ENCODE data around the gene MAP2K5.
"Not testable (repeated sequence)": the region's sequence is repeated elsewhere in the genome, so short reads cannot be mapped to it uniquely, and the experiment has no call there.

MAP2K5 gene

DNA sequence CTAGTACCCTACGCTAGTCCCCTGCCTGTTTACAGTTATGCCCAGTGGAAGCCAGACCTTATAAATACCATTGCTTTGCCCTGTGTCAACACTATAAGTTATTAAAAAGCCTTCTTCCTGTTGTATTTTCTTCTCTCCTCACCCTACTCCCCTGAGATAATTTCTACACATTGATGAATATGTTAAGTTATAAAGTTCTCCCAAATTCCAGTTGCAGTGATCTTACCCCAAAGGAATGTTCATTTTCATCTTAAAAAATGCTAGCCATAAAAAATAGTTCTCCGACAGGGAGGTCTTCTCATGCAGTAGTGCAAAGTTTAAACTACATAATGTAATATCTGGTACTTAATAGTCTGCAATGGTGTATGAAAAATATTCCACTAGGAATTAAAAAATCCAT lies 58.6 kb downstream of the MAP2K5 start:
- DNase-seq (ENCODE audit: low read depth in 2 of 2), result no peak

GRCh38 chr15:67603063-67603462 lies 60.6 kb downstream of the MAP2K5 start:
- no peak for DNase-seq (ENCODE audit: low read depth in 2 of 2)

DNA sequence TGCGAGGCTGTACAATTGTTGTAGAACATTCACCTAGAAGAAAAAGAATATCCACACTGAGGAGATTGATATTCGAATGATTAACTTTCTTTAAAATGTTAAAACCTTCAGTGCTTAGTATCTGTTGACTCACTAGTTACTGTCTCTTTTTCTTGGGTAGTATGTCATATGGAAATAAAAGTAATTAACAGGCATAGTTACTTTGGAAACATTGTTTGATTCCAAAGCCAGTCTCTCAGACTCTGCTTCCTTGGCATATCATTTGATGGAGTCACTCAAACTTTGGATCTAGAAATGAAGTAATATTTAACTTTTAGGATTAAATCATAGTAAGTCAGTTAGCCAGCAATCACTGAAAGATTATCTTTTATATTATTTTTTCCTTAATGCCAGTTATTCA lies 63.4 kb downstream of the MAP2K5 start:
- no peak for DNase-seq (ENCODE audit: low read depth in 2 of 2)

DNA sequence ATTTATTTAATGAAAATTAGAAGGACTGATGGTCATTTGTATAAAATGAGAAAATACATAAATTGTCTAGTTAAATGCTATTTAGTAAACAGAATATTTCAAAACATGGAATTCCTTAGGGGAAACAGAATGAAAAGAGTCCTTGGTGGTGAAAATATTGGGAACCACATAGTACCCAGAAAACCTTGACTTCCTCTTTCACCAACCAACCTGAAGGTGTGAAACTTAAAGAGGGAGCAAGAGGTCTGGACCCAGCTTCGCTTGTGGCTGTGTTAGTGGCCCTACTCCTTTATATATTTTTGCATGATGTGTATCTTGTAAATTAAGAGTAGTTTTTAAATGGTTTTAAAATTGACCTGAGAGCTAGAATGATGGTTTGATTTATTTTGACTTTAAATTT lies 64.2 kb downstream of the MAP2K5 start:
- DNase-seq (ENCODE audit: low read depth in 2 of 2), result no peak

DNA sequence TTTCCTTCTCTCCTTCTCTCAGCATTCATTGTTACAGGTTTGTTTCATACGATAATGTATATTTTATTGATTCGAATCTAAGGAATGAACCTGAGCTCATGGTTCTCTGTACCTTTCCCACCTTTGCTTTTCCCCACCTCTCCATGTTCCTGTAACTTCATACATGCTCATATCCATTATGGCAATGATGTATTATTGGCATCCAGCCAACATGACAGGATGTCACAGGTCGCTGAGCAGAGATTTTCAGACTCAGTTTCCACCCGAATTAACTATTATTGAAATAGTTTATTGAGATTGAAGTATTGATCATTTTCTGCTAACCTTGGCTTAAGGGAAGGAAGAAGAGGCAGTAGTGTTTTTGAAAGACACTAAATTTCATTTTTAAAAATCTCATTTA lies 64.8 kb downstream of the MAP2K5 start:
- DNase-seq (ENCODE audit: low read depth in 2 of 2), result no peak

- no peak for DNase-seq (ENCODE audit: low read depth in 2 of 2)
Measured at GRCh38 chr15:67607959-67608637, 65.6 kb downstream of the MAP2K5 start.

- DNase-seq (ENCODE audit: low read depth in 2 of 2), result no peak
Measured at GRCh38 chr15:67608638-67608959, 66.1 kb downstream of the MAP2K5 start.

DNA sequence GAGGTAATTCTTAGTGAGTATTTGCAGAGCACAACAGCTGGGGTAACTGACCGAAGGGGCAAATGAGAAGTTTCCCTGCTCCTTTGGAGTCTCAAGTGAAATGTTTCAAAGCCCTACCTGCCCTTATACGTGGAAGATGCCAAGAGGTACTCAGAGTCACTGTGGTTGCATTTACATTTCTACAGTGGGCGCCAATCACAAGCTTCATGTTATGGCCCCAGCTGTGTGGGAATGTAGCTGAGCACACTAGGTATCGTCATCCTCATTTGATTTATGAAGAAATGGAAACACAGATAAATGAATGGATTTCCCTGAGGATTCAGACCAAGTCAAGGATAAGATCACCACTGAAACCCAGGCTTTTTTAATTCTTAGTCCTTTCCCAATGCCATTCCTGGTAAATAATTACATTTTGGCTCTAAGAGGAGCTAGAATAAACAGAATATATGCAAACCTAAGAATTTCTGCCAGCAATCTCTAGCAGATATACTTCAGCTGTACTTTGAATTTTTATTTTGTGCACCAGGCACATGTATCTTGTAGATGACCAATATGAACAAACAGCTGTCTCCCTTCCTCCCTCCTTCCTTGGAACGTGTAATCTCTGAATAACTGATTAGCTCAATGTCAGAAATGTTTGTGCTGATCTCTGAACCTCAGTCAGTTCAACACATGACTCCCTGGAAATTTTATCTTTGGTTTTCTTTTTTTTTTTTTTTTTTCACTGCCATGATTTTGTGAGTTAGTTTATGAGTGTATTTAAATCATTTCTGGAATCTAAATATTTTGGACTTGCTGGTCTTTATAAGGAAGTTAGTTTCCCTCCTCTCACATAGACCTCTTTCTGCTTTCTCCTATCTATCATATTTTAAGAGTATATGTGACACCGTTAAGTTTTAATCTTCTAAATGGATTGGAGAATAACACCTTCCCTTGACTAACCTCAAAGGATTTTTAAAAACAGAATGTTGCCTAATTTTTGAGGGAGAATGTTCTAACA lies 69.2 kb downstream of the MAP2K5 start:
- no peak for DNase-seq (ENCODE audit: low read depth in 2 of 2)

DNA sequence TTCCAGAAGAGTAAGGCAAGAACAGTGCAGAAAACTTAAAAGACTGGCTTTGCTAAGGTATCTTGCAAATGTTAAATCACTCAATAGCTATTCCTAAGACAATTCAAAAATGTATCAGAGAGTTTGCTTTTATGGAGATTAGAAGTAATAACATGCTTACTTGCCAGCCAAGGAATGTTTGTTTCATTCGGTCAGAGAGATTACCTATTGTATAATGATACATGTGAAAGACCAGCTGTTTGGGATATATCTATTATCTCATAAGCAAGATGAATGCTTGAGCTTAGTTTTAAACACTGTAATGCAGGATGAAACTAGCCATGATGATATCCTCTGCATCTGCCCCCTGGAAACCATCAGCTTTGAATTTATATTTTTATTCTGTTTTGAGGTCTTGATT lies 70.7 kb downstream of the MAP2K5 start:
- DNase-seq (ENCODE audit: low read depth in 2 of 2), result no peak

- DNase-seq (ENCODE audit: low read depth in 2 of 2), result no peak
Measured at GRCh38 chr15:67613708-67614107, 71.2 kb downstream of the MAP2K5 start.

DNA sequence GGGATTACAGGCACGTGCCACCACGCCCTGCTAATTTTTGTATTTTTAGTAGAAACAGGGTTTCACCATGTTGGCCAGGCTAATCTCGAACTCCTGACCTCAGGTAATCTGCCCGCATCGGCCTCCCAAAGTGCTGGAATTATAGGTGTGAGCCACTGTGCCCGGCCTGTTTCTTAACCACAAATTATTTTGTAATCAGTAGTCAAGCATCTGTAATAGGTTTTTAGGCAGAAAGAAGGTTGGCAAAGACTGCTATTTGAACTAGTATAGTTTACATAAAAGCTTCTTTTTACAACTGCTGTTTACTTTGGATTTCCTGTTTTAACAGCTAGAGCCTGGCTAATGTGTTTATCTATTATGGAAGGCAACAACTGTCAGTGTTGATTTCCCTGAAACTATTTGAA lies 72.6 kb downstream of the MAP2K5 start:
- not testable (repeated sequence) for DNase-seq (ENCODE audit: low read depth in 2 of 2)

- DNase-seq (ENCODE audit: low read depth in 2 of 2), result no peak
Measured at GRCh38 chr15:67618297-67618696, 75.8 kb downstream of the MAP2K5 start.

DNA sequence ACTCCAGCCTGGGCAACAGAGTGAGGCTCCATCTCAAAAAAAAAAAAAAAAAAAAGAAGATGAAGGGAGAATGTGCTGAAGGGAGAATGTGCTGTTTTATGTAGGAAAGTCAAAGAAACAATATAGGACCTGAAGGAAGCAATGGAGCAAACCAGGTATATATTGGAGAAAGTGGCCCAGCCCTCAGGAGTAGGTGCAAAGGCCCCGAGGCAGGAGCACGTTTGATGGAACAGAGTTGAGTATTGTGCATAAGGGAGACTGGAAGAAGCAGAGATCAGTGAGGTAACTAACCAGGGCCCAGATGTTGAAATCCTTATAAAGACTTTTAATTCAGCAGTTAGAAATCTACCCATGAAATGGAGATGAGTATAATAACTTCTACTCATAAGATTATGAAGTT lies 79.6 kb downstream of the MAP2K5 start:
- DNase-seq (ENCODE audit: low read depth in 2 of 2), result no peak

DNA sequence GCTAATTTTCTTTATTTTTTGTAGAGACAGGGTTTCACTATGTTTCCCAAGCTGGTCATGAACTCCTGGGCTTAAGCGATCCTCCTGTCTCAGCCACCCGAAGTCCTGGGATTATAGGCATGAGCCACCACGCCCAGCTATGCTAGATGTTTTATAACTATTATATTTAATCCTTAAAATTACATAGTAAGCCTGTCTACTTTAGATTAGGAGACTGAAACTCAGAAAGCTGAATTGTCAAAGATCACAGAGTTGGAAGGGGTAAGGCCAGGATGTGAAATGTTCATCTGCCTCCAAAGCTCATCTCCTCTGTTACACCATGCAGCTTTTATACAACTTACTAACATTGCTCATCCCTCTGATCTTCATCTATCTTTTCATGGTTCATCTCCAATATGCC lies 89.8 kb downstream of the MAP2K5 start:
- DNase-seq (ENCODE audit: low read depth in 2 of 2), result no peak

GRCh38 chr15:67635950-67636349 lies 93.4 kb downstream of the MAP2K5 start:
- DNase-seq (ENCODE audit: low read depth in 2 of 2), result not testable (repeated sequence)

- no peak for DNase-seq (ENCODE audit: low read depth in 2 of 2)
Measured at GRCh38 chr15:67639591-67639990, 97.1 kb downstream of the MAP2K5 start.

DNA sequence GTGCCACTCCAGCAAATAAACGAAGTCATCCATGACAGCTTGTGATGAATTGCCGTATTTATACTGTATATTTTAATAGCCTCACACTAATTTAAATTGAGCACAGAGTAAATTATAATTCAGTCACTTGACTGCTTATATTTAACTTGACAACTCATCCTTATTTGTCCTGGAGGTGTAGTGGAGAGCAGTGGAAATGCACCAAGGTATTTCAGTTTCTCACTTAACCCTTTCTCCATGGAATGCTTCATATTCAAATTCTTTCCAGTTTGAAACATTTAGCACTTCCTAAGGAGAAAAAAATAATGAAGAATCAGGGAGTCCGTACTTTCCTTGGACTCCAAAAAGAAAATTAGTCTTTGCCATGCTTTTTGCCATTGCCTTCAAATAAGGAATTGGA lies 99.0 kb downstream of the MAP2K5 start:
- no peak for DNase-seq (ENCODE audit: low read depth in 2 of 2)

DNA sequence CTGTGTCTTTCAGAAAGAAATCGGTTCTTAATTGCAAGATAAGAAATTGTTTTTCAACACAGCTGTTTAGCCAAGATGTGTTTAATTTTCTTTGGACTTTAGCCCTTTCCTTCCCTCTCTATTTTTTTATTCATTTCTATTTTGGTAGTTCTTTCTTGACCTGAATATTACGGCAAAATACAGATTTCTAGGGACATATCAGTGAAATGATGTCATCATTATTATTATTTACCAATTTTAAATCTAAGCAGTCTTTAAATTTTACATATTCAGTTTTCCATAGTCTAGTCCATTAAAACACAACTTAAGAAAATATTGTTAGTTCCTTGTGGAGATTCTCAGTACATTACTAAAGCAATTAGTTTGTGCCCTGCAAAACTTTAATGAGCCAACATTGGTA lies 104.3 kb downstream of the MAP2K5 start:
- no peak for DNase-seq (ENCODE audit: low read depth in 2 of 2)

DNA sequence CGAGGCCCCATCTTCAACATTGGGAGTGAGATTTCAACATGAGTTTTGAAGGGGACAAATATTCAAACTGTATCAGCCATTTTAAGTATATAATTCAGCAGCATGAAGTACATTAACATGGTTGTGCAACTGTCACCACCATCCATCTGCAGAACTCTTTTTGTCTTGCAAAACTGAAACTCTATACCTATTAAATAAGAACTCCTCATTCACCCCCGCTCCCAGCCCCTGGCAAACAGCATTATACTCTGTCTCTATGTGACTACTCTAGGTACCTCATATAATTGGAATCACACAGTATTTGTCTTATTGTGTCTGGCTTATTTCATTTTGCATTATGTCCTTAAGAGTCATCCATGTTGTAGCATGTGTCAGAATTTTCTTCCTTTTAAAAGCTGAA lies 110.1 kb downstream of the MAP2K5 start:
- DNase-seq (ENCODE audit: low read depth in 2 of 2), result no peak

DNA sequence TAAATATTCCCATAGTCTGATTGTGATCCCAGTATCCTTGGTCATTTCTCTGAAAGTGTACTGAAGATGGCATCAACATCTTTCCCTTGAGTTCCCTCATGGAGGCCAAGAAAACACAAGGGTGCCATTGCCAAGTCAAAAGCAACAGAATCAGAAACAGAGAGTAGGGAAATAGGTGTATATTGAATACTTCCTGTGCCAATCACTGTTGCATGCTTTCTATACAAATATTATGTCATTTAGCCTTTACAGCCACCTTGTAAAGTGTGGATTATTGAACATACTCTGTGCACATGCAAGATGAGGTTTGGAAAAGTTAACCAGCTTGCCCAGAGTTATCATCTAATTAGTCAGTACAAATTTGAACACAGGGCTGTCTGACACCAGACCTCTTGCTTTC lies 117.9 kb downstream of the MAP2K5 start:
- no peak for DNase-seq (ENCODE audit: low read depth in 2 of 2)

DNA sequence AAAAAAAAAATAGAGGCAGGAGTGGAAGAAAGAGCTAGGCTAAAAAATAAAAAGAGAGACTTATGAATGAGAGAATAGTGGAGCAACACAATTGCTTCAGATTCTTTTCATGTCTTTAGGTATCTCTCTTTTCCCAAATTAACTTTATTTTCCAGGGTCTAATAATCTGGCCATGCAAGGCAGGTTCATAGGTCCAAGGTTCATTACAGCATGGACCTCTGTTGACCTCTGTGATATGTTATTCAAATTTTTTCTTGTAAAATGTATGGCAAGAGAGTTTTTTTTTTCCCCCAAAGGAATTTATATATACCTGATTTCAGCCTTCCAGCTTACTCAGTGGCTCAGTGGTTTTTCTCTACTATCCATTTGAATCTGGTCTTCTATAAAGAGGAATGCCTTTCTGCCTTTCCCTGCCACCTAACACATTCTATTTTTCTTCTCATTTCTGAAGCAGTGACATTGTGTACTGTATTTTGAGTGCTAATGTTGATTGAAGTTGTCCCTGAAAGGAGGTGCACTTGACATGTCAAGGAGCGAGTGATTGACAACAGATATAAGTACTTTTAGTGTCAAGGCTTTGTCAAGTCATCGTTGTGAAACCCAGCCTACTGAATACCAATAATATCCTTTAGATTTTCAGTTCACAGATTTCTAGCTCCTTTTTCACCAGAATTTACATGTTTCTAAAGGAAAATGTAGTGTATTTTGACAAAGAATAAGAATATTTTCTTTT lies 118.5 kb downstream of the MAP2K5 start:
- no peak for DNase-seq (ENCODE audit: low read depth in 2 of 2)

GRCh38 chr15:67670647-67671305 lies 128.3 kb downstream of the MAP2K5 start:
- no peak for DNase-seq (ENCODE audit: low read depth in 2 of 2)

All from stimulated activated CD8-positive, alpha-beta memory T cell treated with anti-CD3 and anti-CD28 coated beads, Interleukin-15, amount 100 ng/mL, for 48 hours (primary cell).